SKM-1 (cell line): ENCODE data around the gene FBXL15.
A peak's percentile ranks its signal among the peaks of the same experiment; 100 is the strongest.

ENCODE experiments used
- DNase-seq: peaks from one replicate; lab custom pipeline; 2025; ENCODE audit not compliant: unreplicated experiment; lab: John Stamatoyannopoulos, UW

FBXL15 gene

DNA sequence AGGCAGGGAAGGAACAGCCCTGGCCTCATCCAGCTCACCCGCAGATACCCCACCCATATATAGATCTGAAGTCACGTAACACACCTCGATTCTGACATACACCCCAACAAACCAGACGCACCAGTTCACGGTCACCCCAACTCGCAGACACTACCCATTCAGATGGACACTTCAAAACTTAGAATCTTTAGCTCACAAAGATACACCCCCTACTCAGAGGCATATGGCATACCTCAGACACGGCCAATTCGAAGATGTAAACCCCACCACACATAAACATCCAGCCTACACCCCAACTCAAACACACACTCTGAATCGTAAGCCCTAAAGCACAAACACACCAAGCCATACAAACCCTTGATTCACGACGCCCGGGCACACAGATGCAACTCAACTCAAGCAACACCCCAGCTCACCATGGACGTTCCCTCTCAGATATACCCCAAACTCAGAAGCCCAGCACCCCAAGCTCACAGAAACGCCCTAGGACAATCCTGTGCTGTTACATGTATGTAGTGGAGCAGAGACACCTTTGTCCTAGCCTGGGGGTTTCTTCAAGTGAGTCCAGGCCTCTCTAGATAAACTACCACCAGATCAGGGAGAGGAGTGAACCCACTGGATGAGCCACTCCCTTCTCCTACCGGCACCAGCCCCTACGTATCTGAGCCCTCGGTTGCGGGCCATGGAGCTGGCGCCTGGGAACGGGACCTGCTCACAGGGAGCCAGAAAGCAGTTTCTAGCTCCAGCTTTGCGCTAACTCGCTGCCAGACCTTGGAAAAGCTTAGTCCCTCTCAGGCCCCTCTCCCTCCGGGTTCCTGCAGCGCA, 10.8 kb upstream of the FBXL15 start:
- DNase-seq: no peak

- no peak for DNase-seq
Observed at GRCh38 chr10:102410429-102411073, 10.1 kb upstream of the FBXL15 start.

- DNase-seq: no peak
Observed at GRCh38 chr10:102411341-102412255, 9.0 kb upstream of the FBXL15 start.

DNA sequence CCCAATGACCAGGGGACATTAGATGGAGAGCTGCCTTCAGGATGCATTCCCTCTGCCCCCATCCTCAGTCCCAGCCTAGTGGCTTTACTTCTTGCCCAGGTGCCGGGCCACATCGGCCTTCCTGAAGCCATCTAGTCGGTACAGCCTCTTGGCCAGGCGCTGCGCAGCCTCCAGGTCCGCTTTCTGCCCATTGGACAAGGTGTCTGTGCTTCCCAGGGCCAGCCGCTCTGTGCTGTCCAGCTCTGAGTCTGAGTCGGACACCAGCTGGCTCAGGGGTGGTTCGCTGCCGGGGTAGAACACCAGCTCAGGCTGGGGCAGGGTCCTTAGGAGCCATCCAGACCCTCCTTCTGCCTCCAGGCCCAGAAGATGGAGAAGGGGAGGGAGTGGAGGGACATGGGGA, 8.3 kb upstream of the FBXL15 start:
- DNase-seq: no peak

DNA sequence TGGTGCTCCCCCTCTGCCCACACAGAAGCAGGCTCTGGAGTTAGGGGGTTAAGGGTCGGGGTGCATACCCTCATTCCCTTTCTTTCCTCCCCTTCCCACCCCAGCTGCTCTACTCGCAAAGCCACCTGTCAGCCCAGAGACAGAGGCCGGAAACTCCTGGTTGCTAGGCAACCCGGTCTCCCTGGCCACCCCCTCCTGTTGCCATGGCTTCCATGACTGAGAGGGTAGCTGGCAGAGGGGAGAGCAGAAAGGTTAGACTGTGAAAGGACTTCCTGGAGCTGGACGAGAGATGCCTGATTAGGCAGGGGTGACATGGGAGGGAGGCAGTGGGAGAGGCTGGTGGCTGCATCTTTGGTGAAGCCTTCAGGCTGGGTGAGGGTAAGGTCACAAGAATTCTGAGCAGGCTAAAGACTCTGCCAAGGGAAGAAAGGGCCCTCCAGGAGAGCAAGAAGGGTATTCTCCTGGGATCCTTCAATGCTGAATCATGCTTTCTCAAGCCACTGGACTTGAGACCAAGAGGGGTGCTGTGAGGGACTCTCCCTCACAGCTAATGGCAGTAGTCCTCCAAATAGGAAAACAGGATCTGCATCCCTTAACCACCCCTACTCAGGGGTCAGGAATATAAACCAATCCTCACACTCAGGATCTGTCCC, 7.5 kb upstream of the FBXL15 start:
- no peak for DNase-seq

GRCh38 chr10:102413806-102414561, 6.7 kb upstream of the FBXL15 start:
- no peak for DNase-seq

DNA sequence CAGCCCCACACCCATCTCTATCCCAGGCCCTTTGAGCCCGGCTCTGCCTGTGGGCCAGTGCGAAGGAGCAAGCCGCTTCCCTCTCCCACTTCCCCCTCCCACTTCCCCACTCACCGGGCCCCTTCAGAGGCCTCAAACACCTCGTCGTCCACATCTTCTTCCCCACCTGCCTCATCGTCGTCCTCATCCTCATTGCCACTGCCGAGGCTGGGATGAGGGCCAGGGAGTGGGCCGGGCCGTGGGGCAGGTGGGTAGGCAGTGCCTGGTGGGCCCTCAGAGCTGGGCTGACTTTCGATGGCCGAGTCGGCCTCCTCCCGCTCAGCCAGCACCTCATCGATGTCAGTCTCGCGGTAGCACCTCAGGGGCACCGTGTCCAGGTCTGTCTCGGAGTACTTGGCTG, 5.9 kb upstream of the FBXL15 start:
- DNase-seq: no peak

GRCh38 chr10:102416283-102416682, 4.4 kb upstream of the FBXL15 start:
- no peak for DNase-seq

DNA sequence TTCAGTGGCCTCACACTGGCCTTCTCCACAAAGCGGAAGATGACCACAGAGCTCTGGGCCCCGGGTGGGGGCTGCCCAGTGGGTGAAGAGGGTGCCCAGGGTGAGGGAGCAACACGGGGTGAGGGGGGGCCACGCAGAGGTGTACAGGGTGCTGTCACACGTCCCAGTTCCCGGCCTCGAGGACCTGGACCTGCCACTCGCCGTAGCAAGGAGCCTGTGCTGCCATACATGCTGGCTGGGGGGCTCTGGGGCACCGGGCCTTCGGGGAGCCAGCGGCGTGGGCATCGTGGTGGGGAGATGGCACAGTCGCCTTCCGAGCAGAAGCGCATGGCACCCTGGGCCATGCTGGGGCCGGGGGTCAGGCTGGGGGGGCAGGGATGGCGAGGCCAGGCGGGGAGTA, 3.9 kb upstream of the FBXL15 start:
- no peak for DNase-seq

GRCh38 chr10:102418622-102419268, 1.9 kb upstream of the FBXL15 start, which contains the start of gene PSD:
Gene PSD, minus strand, starts transcription at chr10:102418785. Its CDS starts 1,747 bp downstream, at chr10:102417038.
- DNase-seq: no peak

GRCh38 chr10:102419269-102420180, 1.1 kb upstream of the FBXL15 start:
- DNase-seq: peak; percentile 46

DNA sequence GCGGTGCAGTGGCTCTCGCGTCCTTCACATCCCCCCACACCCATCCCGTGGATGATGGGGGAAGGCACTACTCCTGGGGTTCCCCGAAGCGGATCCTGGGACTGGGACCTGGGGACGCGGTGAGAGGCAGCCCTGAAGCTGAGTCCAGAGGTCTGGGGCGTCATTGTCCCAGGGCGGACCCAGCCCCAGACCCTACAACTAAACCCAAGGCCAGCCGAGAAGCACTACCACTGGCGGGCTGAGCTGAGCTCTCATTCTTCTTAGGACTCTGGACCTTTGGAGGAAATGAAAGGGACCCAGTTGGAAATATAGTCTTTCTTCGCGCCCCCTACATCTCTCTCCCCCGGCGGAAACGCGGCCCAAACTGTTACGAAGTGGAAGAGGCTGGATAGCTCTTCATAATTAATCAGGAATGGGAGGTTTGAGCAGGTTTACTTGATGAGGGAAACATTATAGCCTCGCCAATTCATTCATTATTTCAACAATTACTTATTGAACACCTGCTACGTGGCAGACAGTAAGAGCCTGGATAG, 389 bp upstream of the FBXL15 start:
- no peak for DNase-seq

- no peak for DNase-seq
Observed at GRCh38 chr10:102421507-102421756, 796 bp downstream of the FBXL15 start.

DNA sequence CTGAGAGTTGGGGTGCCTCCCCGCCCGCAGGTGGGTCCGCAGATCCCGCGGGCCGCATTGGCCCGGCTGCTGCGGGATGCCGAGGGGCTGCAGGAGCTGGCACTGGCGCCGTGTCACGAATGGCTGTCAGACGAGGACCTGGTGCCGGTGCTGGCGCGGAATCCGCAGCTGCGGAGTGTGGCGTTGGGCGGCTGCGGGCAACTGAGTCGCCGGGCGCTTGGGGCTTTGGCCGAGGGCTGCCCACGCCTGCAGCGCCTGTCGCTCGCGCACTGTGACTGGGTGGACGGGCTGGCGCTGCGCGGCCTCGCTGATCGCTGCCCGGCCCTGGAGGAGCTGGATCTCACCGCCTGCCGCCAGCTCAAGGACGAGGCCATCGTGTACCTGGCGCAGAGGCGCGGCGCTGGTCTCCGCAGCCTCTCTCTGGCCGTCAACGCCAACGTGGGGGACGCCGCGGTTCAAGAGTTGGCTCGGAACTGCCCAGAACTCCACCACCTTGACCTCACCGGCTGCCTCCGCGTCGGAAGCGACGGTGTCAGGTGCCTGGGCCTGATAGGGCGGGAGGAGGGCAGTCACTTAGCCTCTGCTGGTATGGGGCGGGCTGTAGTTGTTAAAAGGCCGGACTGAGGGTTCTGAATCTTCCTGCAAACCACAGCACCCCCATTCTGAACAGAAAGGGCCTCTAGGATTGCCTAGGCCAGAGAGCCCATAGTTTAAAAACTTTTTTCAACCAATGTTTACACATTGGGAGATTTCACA, 1.3 kb downstream of the FBXL15 start:
- no peak for DNase-seq

DNA sequence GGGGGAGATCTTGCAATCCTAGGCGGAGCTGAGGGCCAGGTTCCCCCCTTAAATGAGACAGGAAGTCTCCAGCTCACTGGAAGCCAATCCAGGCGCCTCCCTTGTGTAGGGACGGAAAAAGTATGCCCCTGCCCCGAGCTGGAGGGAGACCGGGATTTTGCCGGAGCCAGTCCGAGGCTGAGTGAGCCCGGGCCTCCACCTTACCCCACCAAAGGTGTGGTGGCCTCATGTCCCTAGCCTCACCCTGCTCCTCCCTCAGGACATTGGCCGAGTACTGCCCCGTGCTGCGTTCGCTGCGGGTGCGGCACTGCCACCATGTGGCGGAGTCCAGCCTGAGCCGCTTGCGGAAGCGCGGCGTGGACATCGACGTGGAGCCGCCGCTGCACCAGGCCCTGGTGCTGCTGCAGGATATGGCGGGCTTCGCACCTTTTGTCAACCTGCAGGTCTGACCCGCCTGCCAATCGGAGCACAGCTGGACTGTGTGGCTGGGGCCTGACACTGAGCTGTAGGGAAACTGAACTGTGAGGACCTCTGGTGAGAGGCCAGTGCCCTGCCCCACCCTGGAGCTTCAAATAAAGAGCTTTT, 2.0 kb downstream of the FBXL15 start:
- DNase-seq: no peak

DNA sequence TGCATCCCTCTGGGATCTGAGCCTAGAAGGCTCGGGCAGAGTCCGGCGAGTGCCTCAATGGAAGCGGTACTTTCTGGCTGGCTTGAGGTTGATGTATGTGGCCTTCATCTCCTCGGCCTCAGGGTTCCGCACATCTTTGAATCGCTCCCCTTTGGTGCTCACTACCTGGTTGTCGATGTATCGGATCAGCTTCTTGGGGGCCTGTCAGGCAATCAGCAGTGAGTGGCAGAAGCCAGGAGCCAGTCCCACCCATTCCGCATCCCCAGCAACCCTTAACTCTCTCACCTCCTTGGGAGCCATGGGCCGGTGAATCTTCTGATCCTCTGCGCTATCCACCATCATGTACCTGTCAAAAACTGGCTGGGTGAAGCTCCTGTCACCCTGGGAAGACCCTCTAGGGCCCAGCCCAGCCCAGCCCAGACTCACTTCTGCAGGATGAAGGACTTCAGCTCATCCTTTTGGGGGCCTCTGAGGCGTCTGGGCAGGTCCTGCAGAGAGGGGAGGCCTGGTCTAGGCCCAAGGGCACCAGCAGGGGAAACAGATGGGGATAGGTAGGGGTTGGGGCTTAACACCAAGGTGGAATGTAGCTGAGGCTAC, 2.8 kb downstream of the FBXL15 start:
- no peak for DNase-seq

GRCh38 chr10:102424145-102424544, 3.5 kb downstream of the FBXL15 start:
- no peak for DNase-seq
